ENCODE results near the gene OR8B3.

Gene OR8B3

DNA sequence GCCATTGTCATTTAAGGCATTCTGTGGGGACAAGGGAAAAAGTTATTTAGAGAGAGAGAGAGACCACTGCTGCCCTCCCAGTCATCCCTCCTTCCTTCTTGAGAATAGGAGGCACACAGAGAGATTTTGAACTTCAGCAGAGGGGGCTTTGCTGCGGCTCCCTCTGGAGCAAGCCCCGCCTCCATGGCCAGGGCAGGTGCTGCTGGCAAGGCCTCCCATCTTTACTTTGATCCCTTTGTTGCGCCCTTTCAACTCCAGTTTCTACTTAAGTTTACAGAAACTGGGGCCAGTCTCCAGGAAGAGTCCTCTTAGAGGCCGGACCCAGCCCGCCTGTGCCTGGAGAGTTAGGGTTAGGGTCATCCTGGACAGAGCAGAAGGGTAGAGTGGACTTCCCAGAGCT is 42.3 kb upstream of the OR8B3 start:
- ChIA-PET CTCF (no interaction called here), POLR2A (ENCODE audit: low non-redundant PET) (no interaction called here)
- no peak for DNase-seq (ENCODE audit: low spot score)
- H3K27ac ChIP-seq = no peak overlapping the region
- no peak for TF ChIP-seq CTCF (conservative IDR thresholded peaks at IDR 0.05; ENCODE audit: low read depth)

GRCh38 chr11:124440608-124441007 is 41.8 kb upstream of the OR8B3 start:
- ChIA-PET CTCF (no interaction called here), POLR2A (ENCODE audit: low non-redundant PET) (no interaction called here)
- H3K27ac ChIP-seq = no peak overlapping the region
- no peak for DNase-seq (ENCODE audit: low spot score)
- no peak for TF ChIP-seq CTCF (conservative IDR thresholded peaks at IDR 0.05; ENCODE audit: low read depth)

DNA sequence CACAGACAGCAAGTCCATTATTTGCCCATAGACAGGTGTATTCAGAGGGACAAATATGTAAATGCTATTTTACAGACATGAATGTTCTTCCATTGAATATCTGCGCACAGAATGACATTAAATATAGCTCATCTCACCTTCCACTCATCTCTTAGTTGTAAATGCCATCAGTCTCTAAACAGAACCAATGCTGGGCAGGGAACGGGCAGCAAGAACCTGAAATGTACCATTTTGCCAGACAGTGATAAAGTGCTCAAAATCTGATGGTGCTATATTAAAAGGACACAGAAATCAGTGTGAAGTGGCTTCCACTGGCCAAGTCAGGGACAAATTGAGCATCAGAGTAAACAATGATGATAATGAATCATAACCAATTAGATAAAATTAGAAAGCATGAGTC is 35.9 kb upstream of the OR8B3 start:
- POLR2A ChIA-PET (ENCODE audit: low non-redundant PET) = no interaction called here

DNA sequence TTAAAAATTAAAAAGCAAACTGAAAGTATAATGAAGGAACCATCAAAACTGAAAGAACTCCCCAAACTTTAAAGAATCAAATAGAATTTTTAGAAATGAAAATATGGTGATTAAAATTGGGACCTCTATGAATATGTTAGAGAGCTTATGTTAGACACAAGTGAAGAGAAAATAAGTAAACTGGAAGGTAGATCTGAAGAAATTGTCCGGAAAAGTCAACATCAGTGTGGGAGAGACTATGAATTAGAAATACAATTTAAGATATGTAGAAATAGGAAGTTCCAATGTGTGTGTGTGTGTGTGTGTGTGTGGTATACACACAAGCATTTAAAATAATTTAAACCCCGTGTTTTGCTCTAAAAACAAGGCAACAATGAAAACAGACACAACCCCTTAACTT is 30.8 kb upstream of the OR8B3 start:
- no peak overlapping the region for H3K27ac ChIP-seq
- TF ChIP-seq CTCF (conservative IDR thresholded peaks at IDR 0.05; ENCODE audit: low read depth) = no peak
- POLR2A ChIA-PET (ENCODE audit: low non-redundant PET) = no interaction called here
- no peak for DNase-seq (ENCODE audit: low spot score)
- CTCF ChIA-PET = no interaction called here

More for the DNA sequence above, 35.9 kb upstream of the OR8B3 start:
- TF ChIP-seq CTCF (conservative IDR thresholded peaks at IDR 0.05; ENCODE audit: low read depth) = no peak
- no peak for DNase-seq (ENCODE audit: low spot score)
- H3K27ac ChIP-seq = no peak overlapping the region
- CTCF ChIA-PET = interaction anchor here (0.6 kb wide), 1 partner anchor 1093 kb away, joined by 3 read pairs; no protein-coding TSS in a partner anchor

DNA sequence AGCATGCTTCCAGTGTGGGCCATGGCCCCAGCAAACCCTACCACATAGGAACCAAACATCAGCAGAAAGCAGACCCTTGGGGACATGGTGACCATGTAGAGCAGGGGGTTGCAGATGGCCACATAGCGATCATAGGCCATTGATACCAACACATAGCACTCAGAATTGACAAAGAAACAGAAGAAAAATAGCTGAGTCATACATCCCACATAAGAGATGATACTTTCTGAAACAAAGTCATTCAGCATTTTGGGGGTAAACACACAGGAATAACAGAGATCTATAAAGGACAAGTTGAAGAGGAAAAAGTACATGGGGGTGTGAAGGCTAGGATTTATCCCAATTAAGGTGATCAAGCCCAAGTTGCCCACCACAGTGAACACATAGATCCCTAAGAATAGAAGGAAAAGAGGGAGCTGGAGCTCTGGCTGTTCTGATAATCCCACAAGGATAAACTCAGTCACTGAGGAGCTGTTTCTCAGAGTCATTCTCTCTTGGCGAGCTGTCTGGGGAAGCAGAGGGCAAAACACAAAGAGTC is 25.6 kb upstream of the OR8B3 start, which contains the start of gene OR8B4:
Gene OR8B4 (minus strand): TSS at position 488 of the 538 bp plus-strand sequence. CDS start 0 bp downstream, at position 488.
- DNase-seq (ENCODE audit: low spot score) = no peak
- ChIA-PET POLR2A (ENCODE audit: low non-redundant PET) (no interaction called here), CTCF (no interaction called here)
- no peak within 1 kb of the TSS for H3K27ac ChIP-seq
- TF ChIP-seq CTCF (conservative IDR thresholded peaks at IDR 0.05; ENCODE audit: low read depth) = no peak

DNA sequence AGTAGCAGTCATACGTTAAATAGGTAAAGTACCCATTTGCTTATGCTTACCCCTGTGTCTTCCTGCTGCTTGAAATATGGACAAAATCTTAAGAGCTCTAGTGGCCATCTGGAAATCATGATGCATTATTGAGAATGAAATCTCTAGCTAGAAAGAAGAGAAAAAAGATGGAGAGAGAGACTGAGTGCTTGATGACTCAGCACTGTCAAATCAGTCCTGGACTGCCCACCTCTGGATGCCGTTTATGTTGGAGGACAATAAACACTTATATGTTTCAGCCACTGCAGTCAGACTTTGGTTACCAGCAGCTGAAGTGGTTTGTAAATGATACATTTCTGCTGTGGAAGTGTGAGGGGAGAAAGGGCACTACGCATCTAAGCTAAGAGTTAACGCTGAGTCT is 22.2 kb upstream of the OR8B3 start:
- H3K27ac ChIP-seq = no peak overlapping the region
- POLR2A ChIA-PET (ENCODE audit: low non-redundant PET) = no interaction called here
- DNase-seq (ENCODE audit: low spot score) = no peak
- CTCF ChIA-PET = no interaction called here
- no peak for TF ChIP-seq CTCF (conservative IDR thresholded peaks at IDR 0.05; ENCODE audit: low read depth)

Measured in RWPE1 (cell line).